Upper lobe of left lung (tissue), 4 donors: ENCODE results near the gene ATP2B2.

Experiments used
- CTCF ChIP-seq, 6 experiments: fragments of 450-650 bp in 4 of 6; fragments of 200-600 bp in 2 of 6; sonication (generic) in 2 of 6; IDR thresholded peaks; one replicate each; pipeline ENCODE4 v1.5.1; 2016 to 2019; ENCODE audit warnings: antibody characterized with exemption in 6 of 6
- POLR2AphosphoS5 ChIP-seq, 2 donors: sonication (generic); formaldehyde crosslinking; IDR thresholded peaks; one replicate each; pipeline ENCODE4 v1.5.1; 2017; ENCODE audit warnings: antibody characterized with exemption in 2 of 2

GRCh38 chr3:10437272-10437994 is 68.0 kb downstream of the ATP2B2 start:
- TF ChIP-seq POLR2AphosphoS5 (IDR thresholded peaks at IDR 0.05) (no peak), CTCF (IDR thresholded peaks at IDR 0.05) (no peak)
